DOHH2 (cell line): ENCODE data around the gene POMGNT2.

ENCODE experiments used
- CTCF ChIP-seq: fragments of 200-600 bp; sonication (generic); IDR thresholded peaks from one replicate; pipeline ENCODE4 v1.5.1; 2014; ENCODE audit warnings: antibody characterized with exemption, mild to moderate bottlenecking, low read depth, low read length; ENCODE audit not compliant: poor library complexity, severe bottlenecking
- EZH2phosphoT487 ChIP-seq: fragments of 200-600 bp; sonication (generic); IDR thresholded peaks from 2 replicates; pipeline ENCODE4 v1.6.1; 2017; ENCODE audit warnings: borderline replicate concordance, mild to moderate bottlenecking, antibody characterized with exemption, low read length, moderate library complexity, mixed read lengths

GRCh38 chr3:43094851-43095250 lies 11.0 kb downstream of the POMGNT2 start:
- no peak for TF ChIP-seq CTCF
- TF ChIP-seq EZH2phosphoT487: no peak
